Activated naive CD8-positive, alpha-beta T cell treated with anti-CD3 and anti-CD28 coated beads for 36 hours (primary cell): ENCODE results near the gene ZNF862. TPM values are rescaled to one million over a fixed set of nuclear protein-coding genes. Genes with fewer than 3 reads are reported as not detected.

Experiments used
- DNase-seq: peaks from one replicate; pipeline ENCODE4 v3.0.0; 2021
- H3K27ac Mint-ChIP-seq: one replicate; pipeline ENCODE4 v1.8.0; 2022; ENCODE audit warnings: mild to moderate bottlenecking, moderate library complexity, mixed read lengths
- H3K27me3 Mint-ChIP-seq: one replicate; pipeline ENCODE4 v1.8.0; 2022; ENCODE audit warnings: mild to moderate bottlenecking, mixed read lengths
- H3K36me3 Mint-ChIP-seq: one replicate; pipeline ENCODE4 v1.8.0; 2021; ENCODE audit warnings: mild to moderate bottlenecking, mixed read lengths
- H3K4me1 Mint-ChIP-seq: one replicate; pipeline ENCODE4 v1.8.0; 2021; ENCODE audit warnings: mixed read lengths
- H3K4me3 Mint-ChIP-seq: one replicate; pipeline ENCODE4 v1.8.0; 2022; ENCODE audit warnings: mild to moderate bottlenecking, moderate library complexity, mixed read lengths
- H3K9me3 Mint-ChIP-seq: one replicate; pipeline ENCODE4 v1.8.0; 2022; ENCODE audit warnings: mixed read lengths
- total RNA-seq, 2 experiments: library from RNA; stranded (reverse); gene quantifications; one replicate each; pipeline ENCODE4 v1.2.3, GENCODE V29; 2021

Gene ZNF862
- total RNA-seq, 2 experiments from 2014 or later = 5.9 to 7.0 TPM

GRCh38 chr7:149843566-149843965 is 5.4 kb downstream of the ZNF862 start:
- no peaks in the 10 kb centered on the region for H3K27me3 Mint-ChIP-seq
- no peak for DNase-seq
- peaks cover 22% of the 10 kb centered on the region for H3K4me1 Mint-ChIP-seq
- no peak overlapping the region for H3K4me3 Mint-ChIP-seq
- H3K27ac Mint-ChIP-seq = no peak overlapping the region
- H3K36me3 Mint-ChIP-seq = peaks cover 4% of the 10 kb centered on the region
- no peaks in the 10 kb centered on the region for H3K9me3 Mint-ChIP-seq

- Mint-ChIP-seq H3K27me3 (no peaks in the 10 kb centered on the region), H3K4me1 (peaks cover 21% of the 10 kb centered on the region), H3K36me3 (peaks cover 4% of the 10 kb centered on the region), H3K4me3 (no peak overlapping the region), H3K27ac (no peak overlapping the region), H3K9me3 (no peaks in the 10 kb centered on the region)
- no peak for DNase-seq
These were observed 6.3 kb downstream of the ZNF862 start for GRCh38 chr7:149844445-149844844.

- no peaks in the 10 kb centered on the region for H3K9me3 Mint-ChIP-seq
- H3K27me3 Mint-ChIP-seq = no peaks in the 10 kb centered on the region
- H3K27ac Mint-ChIP-seq = no peak overlapping the region
- no peak for DNase-seq
- peaks cover 24% of the 10 kb centered on the region for H3K4me1 Mint-ChIP-seq
- H3K36me3 Mint-ChIP-seq = peaks cover 1% of the 10 kb centered on the region
- H3K4me3 Mint-ChIP-seq = no peak overlapping the region
These were observed 7.2 kb downstream of the ZNF862 start for GRCh38 chr7:149845257-149845980.

GRCh38 chr7:149846021-149846420 is 7.8 kb downstream of the ZNF862 start:
- H3K27me3 Mint-ChIP-seq = no peaks in the 10 kb centered on the region

GRCh38 chr7:149846436-149847046 is 8.4 kb downstream of the ZNF862 start:
- Mint-ChIP-seq H3K4me1 (peaks cover 28% of the 10 kb centered on the region), H3K27me3 (no peaks in the 10 kb centered on the region), H3K36me3 (no peaks in the 10 kb centered on the region), H3K9me3 (no peaks in the 10 kb centered on the region), H3K27ac (no peak overlapping the region), H3K4me3 (no peak overlapping the region)
- no peak for DNase-seq

More at GRCh38 chr7:149846021-149846420, 7.8 kb downstream of the ZNF862 start:
- Mint-ChIP-seq H3K9me3 (no peaks in the 10 kb centered on the region), H3K27ac (no peak overlapping the region), H3K36me3 (no peaks in the 10 kb centered on the region), H3K4me3 (no peak overlapping the region), H3K4me1 (peaks cover 27% of the 10 kb centered on the region)
- DNase-seq = no peak

- Mint-ChIP-seq H3K9me3 (no peaks in the 10 kb centered on the region), H3K4me3 (no peak overlapping the region), H3K27me3 (no peaks in the 10 kb centered on the region)
These were observed 11.0 kb downstream of the ZNF862 start for GRCh38 chr7:149849174-149849573.

GRCh38 chr7:149850007-149850594 is 11.9 kb downstream of the ZNF862 start:
- no peak for DNase-seq
- H3K27me3 Mint-ChIP-seq = no peaks in the 10 kb centered on the region

More at GRCh38 chr7:149849174-149849573, 11.0 kb downstream of the ZNF862 start:
- Mint-ChIP-seq H3K4me1 (peaks cover 30% of the 10 kb centered on the region), H3K27ac (no peak overlapping the region), H3K36me3 (no peaks in the 10 kb centered on the region)
- DNase-seq = no peak

GRCh38 chr7:149850716-149851115 is 12.5 kb downstream of the ZNF862 start:
- no peak for DNase-seq
- Mint-ChIP-seq H3K4me1 (peaks cover 42% of the 10 kb centered on the region), H3K27ac (no peak overlapping the region), H3K9me3 (no peaks in the 10 kb centered on the region), H3K4me3 (no peak overlapping the region), H3K27me3 (no peaks in the 10 kb centered on the region), H3K36me3 (no peaks in the 10 kb centered on the region)

More at GRCh38 chr7:149850007-149850594, 11.9 kb downstream of the ZNF862 start:
- H3K4me3 Mint-ChIP-seq = peak overlapping the region; percentile 16
- no peaks in the 10 kb centered on the region for H3K36me3 Mint-ChIP-seq
- H3K27ac Mint-ChIP-seq = no peak overlapping the region
- H3K4me1 Mint-ChIP-seq = peaks cover 38% of the 10 kb centered on the region
- H3K9me3 Mint-ChIP-seq = no peaks in the 10 kb centered on the region

GRCh38 chr7:149851449-149851848 is 13.3 kb downstream of the ZNF862 start:
- H3K4me1 Mint-ChIP-seq = peaks cover 48% of the 10 kb centered on the region
- H3K27me3 Mint-ChIP-seq = no peaks in the 10 kb centered on the region
- DNase-seq = no peak
- H3K4me3 Mint-ChIP-seq = no peak overlapping the region
- H3K27ac Mint-ChIP-seq = no peak overlapping the region
- peaks cover 2% of the 10 kb centered on the region for H3K36me3 Mint-ChIP-seq
- no peaks in the 10 kb centered on the region for H3K9me3 Mint-ChIP-seq

GRCh38 chr7:149853157-149853556 is 15.0 kb downstream of the ZNF862 start:
- no peak overlapping the region for H3K4me3 Mint-ChIP-seq
- H3K27ac Mint-ChIP-seq = no peak overlapping the region
- DNase-seq = no peak
- H3K36me3 Mint-ChIP-seq = peaks cover 2% of the 10 kb centered on the region
- H3K4me1 Mint-ChIP-seq = peaks cover 59% of the 10 kb centered on the region
- no peaks in the 10 kb centered on the region for H3K9me3 Mint-ChIP-seq
- no peaks in the 10 kb centered on the region for H3K27me3 Mint-ChIP-seq

GRCh38 chr7:149854611-149855360 is 16.6 kb downstream of the ZNF862 start:
- H3K9me3 Mint-ChIP-seq = no peaks in the 10 kb centered on the region
- H3K36me3 Mint-ChIP-seq = peaks cover 2% of the 10 kb centered on the region
- H3K27ac Mint-ChIP-seq = peak overlapping the region; percentile 72
- DNase-seq = no peak
- no peak overlapping the region for H3K4me3 Mint-ChIP-seq
- H3K27me3 Mint-ChIP-seq = no peaks in the 10 kb centered on the region
- peaks cover 53% of the 10 kb centered on the region for H3K4me1 Mint-ChIP-seq

GRCh38 chr7:149855361-149856305 is 17.5 kb downstream of the ZNF862 start:
- Mint-ChIP-seq H3K4me1 (peaks cover 45% of the 10 kb centered on the region), H3K27me3 (no peaks in the 10 kb centered on the region), H3K9me3 (no peaks in the 10 kb centered on the region), H3K27ac (peak overlapping the region; percentile 72), H3K36me3 (peaks cover 2% of the 10 kb centered on the region), H3K4me3 (peak overlapping the region; percentile 44)
- no peak for DNase-seq

- H3K27me3 Mint-ChIP-seq = no peaks in the 10 kb centered on the region
- no peak for DNase-seq
- peaks cover 41% of the 10 kb centered on the region for H3K4me1 Mint-ChIP-seq
- H3K36me3 Mint-ChIP-seq = peaks cover 2% of the 10 kb centered on the region
- peak overlapping the region; percentile 43 for H3K4me3 Mint-ChIP-seq
- peak overlapping the region; percentile 76 for H3K27ac Mint-ChIP-seq
- H3K9me3 Mint-ChIP-seq = no peaks in the 10 kb centered on the region
These were observed 18.4 kb downstream of the ZNF862 start for GRCh38 chr7:149856583-149856982.

GRCh38 chr7:149859369-149859768 is 21.2 kb downstream of the ZNF862 start:
- H3K27me3 Mint-ChIP-seq = no peaks in the 10 kb centered on the region

More at GRCh38 chr7:149859369-149859768, 21.2 kb downstream of the ZNF862 start:
- DNase-seq = no peak
- Mint-ChIP-seq H3K4me3 (no peak overlapping the region), H3K27ac (no peak overlapping the region), H3K36me3 (peaks cover 4% of the 10 kb centered on the region), H3K9me3 (no peaks in the 10 kb centered on the region), H3K4me1 (peaks cover 50% of the 10 kb centered on the region)
